ENCODE measurements around the gene KATNAL2. TPM values are rescaled to one million over a fixed set of nuclear protein-coding genes. Genes with fewer than 3 reads are reported as not detected.

The KATNAL2 gene
- polyA plus RNA-seq, 1 donor (not counting 4 experiments of a cell fraction or from before 2014, with no cell fraction given): 1.1 TPM

DNA sequence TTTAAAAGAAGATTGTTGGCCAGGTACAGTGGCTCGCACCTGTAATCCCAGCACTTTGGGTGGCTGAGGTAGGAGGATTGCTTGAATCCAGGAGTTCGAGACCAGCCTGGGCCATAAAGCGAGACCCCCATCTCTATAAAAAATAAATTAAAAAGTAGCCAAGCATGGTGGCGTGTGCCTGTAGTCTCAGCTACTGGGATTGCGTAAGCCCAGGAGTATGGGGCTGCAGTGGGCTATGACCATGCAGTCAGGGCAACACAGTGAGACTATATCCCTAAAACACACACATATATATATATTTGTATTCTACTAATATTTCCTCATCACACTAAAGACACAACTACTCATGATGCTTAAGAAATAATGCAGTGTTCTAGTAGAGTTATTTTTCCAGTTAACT is 225.8 kb downstream of the KATNAL2 start:
- H3K79me2 ChIP-seq (ENCODE audit: control insufficient read depth, insufficient read depth, low read length): peaks cover 69% of the 10 kb centered on the region
- no peak overlapping the region for H3K4me2 ChIP-seq (ENCODE audit: control insufficient read depth, extremely low read depth, insufficient read depth, low read depth, low read length)
- dilution Hi-C loops (cut with MboI; ENCODE audit: extremely low pct_ligation_motif_present, low sequenced_read_pairs): no loop called here
- TF ChIP-seq EZH2 (IDR thresholded peaks at IDR 0.05; ENCODE audit: low read length): no peak
- TF ChIP-seq, protein P1, sequence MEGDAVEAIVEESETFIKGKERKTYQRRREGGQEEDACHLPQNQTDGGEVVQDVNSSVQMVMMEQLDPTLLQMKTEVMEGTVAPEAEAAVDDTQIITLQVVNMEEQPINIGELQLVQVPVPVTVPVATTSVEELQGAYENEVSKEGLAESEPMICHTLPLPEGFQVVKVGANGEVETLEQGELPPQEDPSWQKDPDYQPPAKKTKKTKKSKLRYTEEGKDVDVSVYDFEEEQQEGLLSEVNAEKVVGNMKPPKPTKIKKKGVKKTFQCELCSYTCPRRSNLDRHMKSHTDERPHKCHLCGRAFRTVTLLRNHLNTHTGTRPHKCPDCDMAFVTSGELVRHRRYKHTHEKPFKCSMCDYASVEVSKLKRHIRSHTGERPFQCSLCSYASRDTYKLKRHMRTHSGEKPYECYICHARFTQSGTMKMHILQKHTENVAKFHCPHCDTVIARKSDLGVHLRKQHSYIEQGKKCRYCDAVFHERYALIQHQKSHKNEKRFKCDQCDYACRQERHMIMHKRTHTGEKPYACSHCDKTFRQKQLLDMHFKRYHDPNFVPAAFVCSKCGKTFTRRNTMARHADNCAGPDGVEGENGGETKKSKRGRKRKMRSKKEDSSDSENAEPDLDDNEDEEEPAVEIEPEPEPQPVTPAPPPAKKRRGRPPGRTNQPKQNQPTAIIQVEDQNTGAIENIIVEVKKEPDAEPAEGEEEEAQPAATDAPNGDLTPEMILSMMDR (optimal IDR thresholded peaks at IDR 0.05 in 1 of 3, IDR thresholded peaks at IDR 0.05 in 1 of 3, conservative IDR thresholded peaks at IDR 0.05 in 1 of 3; ENCODE audit: extremely low read depth in 1 of 3, insufficient read depth in 2 of 3, low read length in 3 of 3): no peak
- H3K36me3 ChIP-seq (ENCODE audit: control insufficient read depth in 2 of 2, extremely low read depth in 1 of 2, insufficient read depth in 2 of 2, low read length in 2 of 2): no peaks in the 10 kb centered on the region
- no peak overlapping the region for H2AFZ ChIP-seq (ENCODE audit: control insufficient read depth, low read length)
- H3K4me1 ChIP-seq (ENCODE audit: control insufficient read depth, extremely low read depth, insufficient read depth, low read length): no peaks in the 10 kb centered on the region
- peaks cover 8% of the 10 kb centered on the region for H4K20me1 ChIP-seq (ENCODE audit: control insufficient read depth, extremely low read depth, insufficient read depth, low read length)
- no peaks in the 10 kb centered on the region for H3K27me3 ChIP-seq (ENCODE audit: control insufficient read depth, extremely low read depth, insufficient read depth, low read length)
- DNase-seq (ENCODE audit: low read depth, low spot score): no peak
- H3K9me1 ChIP-seq (ENCODE audit: control insufficient read depth, extremely low read depth, insufficient read depth, low read length): no peaks in the 10 kb centered on the region
- no peak overlapping the region for H3K4me3 ChIP-seq (ENCODE audit: control insufficient read depth in 2 of 3, extremely low read depth in 1 of 3, insufficient read depth in 2 of 3, low read depth in 1 of 3, low read length in 3 of 3)
- FAIRE-seq: no peak
- no peak overlapping the region for H3K9ac ChIP-seq (ENCODE audit: control insufficient read depth, extremely low read depth, insufficient read depth, low read length)
- no peak overlapping the region for H3K27ac ChIP-seq (ENCODE audit: control insufficient read depth, insufficient read depth, low read length)
- H3K9me3 ChIP-seq (ENCODE audit: control insufficient read depth, low read depth, low read length): no peaks in the 10 kb centered on the region

DNA sequence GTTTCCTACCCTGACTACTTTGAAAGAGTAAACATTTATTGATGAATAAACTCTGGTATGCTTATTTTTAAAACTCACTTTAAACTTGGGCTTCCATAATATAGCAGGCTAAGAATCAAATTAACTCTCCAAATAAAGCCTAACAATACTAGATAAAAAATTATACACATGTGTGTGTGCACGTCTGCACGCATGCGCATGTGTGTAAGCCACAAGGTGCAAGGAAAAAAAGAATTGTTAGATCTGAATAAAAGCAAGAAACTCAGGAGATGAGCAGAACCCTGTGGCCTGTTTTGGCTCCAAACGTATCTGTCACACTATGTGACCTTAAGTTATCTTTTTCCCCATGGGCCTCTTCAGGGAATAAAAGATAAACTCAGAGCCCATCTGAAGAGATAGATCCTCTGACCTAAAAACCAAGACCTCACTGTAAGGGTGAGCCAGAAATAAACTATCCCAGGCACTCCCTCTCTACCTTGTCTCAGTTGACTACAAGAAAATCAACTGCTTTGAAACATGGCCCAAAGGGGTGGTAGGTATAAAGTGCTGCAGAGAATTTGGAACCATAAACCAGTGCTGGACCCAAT is 226.6 kb downstream of the KATNAL2 start:
- DNase-seq (ENCODE audit: low read depth, low spot score) (no peak), FAIRE-seq (no peak)
- Histone ChIP-seq H3K27ac (ENCODE audit: control insufficient read depth, insufficient read depth, low read length) (no peak overlapping the region), H3K36me3 (ENCODE audit: control insufficient read depth in 2 of 2, extremely low read depth in 1 of 2, insufficient read depth in 2 of 2, low read length in 2 of 2) (no peaks in the 10 kb centered on the region), H3K4me1 (ENCODE audit: control insufficient read depth, extremely low read depth, insufficient read depth, low read length) (peaks cover 3% of the 10 kb centered on the region), H2AFZ (ENCODE audit: control insufficient read depth, low read length) (no peak overlapping the region), H3K4me3 (ENCODE audit: control insufficient read depth in 2 of 3, extremely low read depth in 1 of 3, insufficient read depth in 2 of 3, low read depth in 1 of 3, low read length in 3 of 3) (no peak overlapping the region), H3K79me2 (ENCODE audit: control insufficient read depth, insufficient read depth, low read length) (peaks cover 73% of the 10 kb centered on the region), H3K9ac (ENCODE audit: control insufficient read depth, extremely low read depth, insufficient read depth, low read length) (no peak overlapping the region), H3K27me3 (ENCODE audit: control insufficient read depth, extremely low read depth, insufficient read depth, low read length) (no peaks in the 10 kb centered on the region), H3K4me2 (ENCODE audit: control insufficient read depth, extremely low read depth, insufficient read depth, low read depth, low read length) (no peak overlapping the region), H3K9me3 (ENCODE audit: control insufficient read depth, low read depth, low read length) (no peaks in the 10 kb centered on the region), H4K20me1 (ENCODE audit: control insufficient read depth, extremely low read depth, insufficient read depth, low read length) (peaks cover 4% of the 10 kb centered on the region), H3K9me1 (ENCODE audit: control insufficient read depth, extremely low read depth, insufficient read depth, low read length) (no peaks in the 10 kb centered on the region)
- dilution Hi-C loops (cut with MboI; ENCODE audit: extremely low pct_ligation_motif_present, low sequenced_read_pairs): no loop called here
- TF ChIP-seq EZH2 (IDR thresholded peaks at IDR 0.05; ENCODE audit: low read length): no peak
- TF ChIP-seq, protein P1 (optimal IDR thresholded peaks at IDR 0.05 in 1 of 3, IDR thresholded peaks at IDR 0.05 in 1 of 3, conservative IDR thresholded peaks at IDR 0.05 in 1 of 3; ENCODE audit: extremely low read depth in 1 of 3, insufficient read depth in 2 of 3, low read length in 3 of 3): no peak
